ENCODE results near the gene NPL.
A peak's percentile ranks its signal among the peaks of the same experiment; 100 is the strongest.

The NPL gene

DNA sequence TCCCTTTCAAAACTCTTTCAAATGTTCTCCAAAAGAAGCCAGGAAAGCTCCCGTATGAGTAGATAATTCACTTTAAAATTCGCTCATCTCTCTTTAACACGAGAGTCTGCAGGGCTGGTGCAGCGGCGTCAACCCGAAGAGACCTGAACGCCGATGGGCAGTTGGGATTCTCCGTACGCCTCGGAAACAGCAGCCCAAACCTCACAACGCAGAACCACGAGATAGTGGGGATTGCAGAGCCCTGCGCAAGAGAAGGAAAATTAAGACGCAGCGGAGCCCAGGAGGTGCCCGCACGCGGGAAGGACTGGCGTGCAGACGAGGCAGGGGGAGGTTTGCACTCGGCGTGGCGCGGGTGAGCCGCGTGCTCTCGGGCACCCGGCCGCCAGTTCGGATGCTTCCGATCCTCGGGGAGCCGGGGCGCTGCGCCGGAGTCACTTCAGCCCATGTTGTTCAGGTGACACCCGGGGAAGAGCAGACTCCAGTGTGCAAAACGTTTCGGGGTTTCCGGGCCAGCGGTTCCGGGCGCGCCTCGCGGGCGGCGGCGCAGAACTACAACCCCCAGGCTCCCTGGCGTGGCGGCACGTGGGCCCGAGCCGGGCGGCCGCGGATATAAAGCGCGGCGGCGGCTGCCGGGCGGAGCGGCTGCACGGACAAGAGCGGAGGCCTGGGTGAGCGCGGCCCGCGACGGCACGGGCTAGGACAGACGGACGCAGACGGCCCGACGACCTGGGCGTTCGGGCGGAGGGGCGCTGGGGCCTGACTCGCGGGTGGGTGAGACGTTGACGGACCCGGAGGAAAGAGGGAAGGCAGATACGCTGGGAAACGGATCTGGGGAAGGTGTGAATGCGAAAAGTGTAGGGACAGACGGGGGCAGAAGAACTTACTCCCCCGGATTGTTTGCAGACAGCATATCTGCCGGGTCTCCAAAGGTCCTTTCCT lies at the start of gene NPL:
Gene NPL (plus strand): TSS at position 636 of the 939 bp plus-strand sequence. CDS start 4,599 bp downstream, outside the sequence.
- DNase-seq (ENCODE audit: extremely low read depth, insufficient read length) = peak; percentile 94
- Histone ChIP-seq H3K4me3 (replicated peaks; ENCODE audit: low read depth, low read length) (peak within 1 kb of the TSS; percentile 65), H3K36me3 (ENCODE audit: control insufficient read depth, insufficient read depth, low read length) (no peaks in the 10 kb centered on the region), H3K27me3 (replicated peaks; ENCODE audit: control insufficient read depth, insufficient read depth, low read length) (no peaks in the 10 kb centered on the region)
- no peak for TF ChIP-seq CTCF (IDR thresholded peaks at IDR 0.05; ENCODE audit: insufficient read depth, low read length, poor library complexity, severe bottlenecking)

GRCh38 chr1:182740120-182740519 lies 49.5 kb upstream of the NPL start:
- DNase-seq (ENCODE audit: extremely low read depth, insufficient read length) = no peak
- TF ChIP-seq CTCF (IDR thresholded peaks at IDR 0.05; ENCODE audit: insufficient read depth, low read length, poor library complexity, severe bottlenecking) = no peak
- H3K4me3 ChIP-seq (replicated peaks; ENCODE audit: low read depth, low read length) = no peak overlapping the region
- no peaks in the 10 kb centered on the region for H3K27me3 ChIP-seq (replicated peaks; ENCODE audit: control insufficient read depth, insufficient read depth, low read length)
- no peaks in the 10 kb centered on the region for H3K36me3 ChIP-seq (ENCODE audit: control insufficient read depth, insufficient read depth, low read length)

- no peak for TF ChIP-seq CTCF (IDR thresholded peaks at IDR 0.05; ENCODE audit: insufficient read depth, low read length, poor library complexity, severe bottlenecking)
- Histone ChIP-seq H3K4me3 (replicated peaks; ENCODE audit: low read depth, low read length) (no peak overlapping the region), H3K27me3 (replicated peaks; ENCODE audit: control insufficient read depth, insufficient read depth, low read length) (no peaks in the 10 kb centered on the region), H3K36me3 (ENCODE audit: control insufficient read depth, insufficient read depth, low read length) (no peaks in the 10 kb centered on the region)
- no peak for DNase-seq (ENCODE audit: extremely low read depth, insufficient read length)
Measured at GRCh38 chr1:182742780-182743179, 46.8 kb upstream of the NPL start.

- no peak for DNase-seq (ENCODE audit: extremely low read depth, insufficient read length)
- no peak overlapping the region for H3K4me3 ChIP-seq (replicated peaks; ENCODE audit: low read depth, low read length)
- no peaks in the 10 kb centered on the region; the same call in 1 of the 2 replicates for H3K27me3 ChIP-seq (replicated peaks; ENCODE audit: control insufficient read depth, insufficient read depth, low read length)
- TF ChIP-seq CTCF (IDR thresholded peaks at IDR 0.05; ENCODE audit: insufficient read depth, low read length, poor library complexity, severe bottlenecking) = no peak
- H3K36me3 ChIP-seq (ENCODE audit: control insufficient read depth, insufficient read depth, low read length) = no peaks in the 10 kb centered on the region
Measured at GRCh38 chr1:182752077-182752988, 37.2 kb upstream of the NPL start.

DNA sequence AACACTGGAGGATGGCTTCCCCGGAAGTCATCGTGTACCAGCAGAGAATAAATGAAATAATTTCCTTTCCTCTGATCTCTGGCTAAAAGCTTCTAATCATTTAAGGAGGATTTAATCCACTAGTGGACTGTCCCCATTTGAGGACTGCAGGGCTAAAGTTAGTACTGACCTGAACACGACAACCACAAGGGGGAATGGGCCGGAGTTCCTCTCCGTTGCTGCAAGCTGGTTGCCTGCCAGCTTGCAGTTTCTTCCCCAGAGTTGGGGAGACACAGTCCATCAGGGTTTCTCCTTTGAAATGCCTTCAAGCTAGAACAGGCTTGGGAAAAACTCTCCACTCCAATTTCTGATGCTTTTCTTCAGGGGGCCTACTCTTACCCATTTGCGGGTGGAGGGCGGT lies 35.5 kb upstream of the NPL start:
- no peak for TF ChIP-seq CTCF (IDR thresholded peaks at IDR 0.05; ENCODE audit: insufficient read depth, low read length, poor library complexity, severe bottlenecking)
- Histone ChIP-seq H3K36me3 (ENCODE audit: control insufficient read depth, insufficient read depth, low read length) (no peaks in the 10 kb centered on the region), H3K4me3 (replicated peaks; ENCODE audit: low read depth, low read length) (no peak overlapping the region), H3K27me3 (replicated peaks; ENCODE audit: control insufficient read depth, insufficient read depth, low read length) (no peaks in the 10 kb centered on the region; the same call in 1 of the 2 replicates)
- no peak for DNase-seq (ENCODE audit: extremely low read depth, insufficient read length)

Measured in GM06990 (cell line).